ENCODE data around the gene FAM81B.
"Not testable (repeated sequence)": the region's sequence is repeated elsewhere in the genome, so short reads cannot be mapped to it uniquely, and the experiment has no call there.

Gene FAM81B

GRCh38 chr5:95390812-95391492 is at the start of gene FAM81B:
FAM81B (plus strand) TSS chr5:95391366; CDS start chr5:95391390, 24 bp downstream.
- no peak for DNase-seq (ENCODE audit: low spot score)
- no peak for TF ChIP-seq CTCF (conservative IDR thresholded peaks at IDR 0.05; ENCODE audit: low read depth)
- CTCF ChIA-PET, result no interaction called here
- POLR2A ChIA-PET (ENCODE audit: low non-redundant PET), result no interaction called here
- H3K27ac ChIP-seq, result no peak within 1 kb of the TSS

GRCh38 chr5:95341444-95341843 is 49.7 kb upstream of the FAM81B start:
- DNase-seq (ENCODE audit: low spot score); CTCF ChIA-PET; POLR2A ChIA-PET (ENCODE audit: low non-redundant PET); H3K27ac ChIP-seq: not testable (repeated sequence)

GRCh38 chr5:95347506-95348120 is 43.6 kb upstream of the FAM81B start:
- no peak for DNase-seq (ENCODE audit: low spot score)
- ChIA-PET POLR2A (ENCODE audit: low non-redundant PET) (no interaction called here), CTCF (no interaction called here)
- no peak overlapping the region for H3K27ac ChIP-seq
- TF ChIP-seq CTCF (conservative IDR thresholded peaks at IDR 0.05; ENCODE audit: low read depth), result no peak

- ChIA-PET POLR2A (ENCODE audit: low non-redundant PET) (no interaction called here), CTCF (no interaction called here)
- H3K27ac ChIP-seq, result no peak overlapping the region
- no peak for DNase-seq (ENCODE audit: low spot score)
- TF ChIP-seq CTCF (conservative IDR thresholded peaks at IDR 0.05; ENCODE audit: low read depth), result no peak
Observed at GRCh38 chr5:95350631-95351030, 40.5 kb upstream of the FAM81B start.

- CTCF ChIA-PET, result no interaction called here
- DNase-seq (ENCODE audit: low spot score), result no peak
- no peak overlapping the region for H3K27ac ChIP-seq
- no peak for TF ChIP-seq CTCF (conservative IDR thresholded peaks at IDR 0.05; ENCODE audit: low read depth)
- POLR2A ChIA-PET (ENCODE audit: low non-redundant PET), result no interaction called here
Observed at GRCh38 chr5:95352691-95353090, 38.5 kb upstream of the FAM81B start.

GRCh38 chr5:95358320-95358719 is 32.8 kb upstream of the FAM81B start:
- no peak overlapping the region for H3K27ac ChIP-seq
- POLR2A ChIA-PET (ENCODE audit: low non-redundant PET), result no interaction called here
- CTCF ChIA-PET, result interaction anchor here (0.5 kb wide), 1 partner anchor 1021 kb away, joined by 4 read pairs; no protein-coding TSS in a partner anchor
- TF ChIP-seq CTCF (conservative IDR thresholded peaks at IDR 0.05; ENCODE audit: low read depth), result no peak
- no peak for DNase-seq (ENCODE audit: low spot score)

GRCh38 chr5:95358848-95359247 is 32.3 kb upstream of the FAM81B start:
- H3K27ac ChIP-seq, result no peak overlapping the region
- ChIA-PET POLR2A (ENCODE audit: low non-redundant PET) (no interaction called here), CTCF (interaction anchor here (0.5 kb wide), 1 partner anchor 1022 kb away, joined by 4 read pairs; no protein-coding TSS in a partner anchor)
- DNase-seq (ENCODE audit: low spot score), result no peak
- TF ChIP-seq CTCF (conservative IDR thresholded peaks at IDR 0.05; ENCODE audit: low read depth), result no peak

- POLR2A ChIA-PET (ENCODE audit: low non-redundant PET); H3K27ac ChIP-seq; CTCF ChIA-PET; DNase-seq (ENCODE audit: low spot score): not testable (repeated sequence)
Observed at GRCh38 chr5:95360667-95361066, 30.5 kb upstream of the FAM81B start.
